D721Med (cell line): Measurements from ENCODE around the gene MNT.

Source experiments
- DNase-seq: peaks from one replicate; pipeline ENCODE4 v3.0.0; 2011; ENCODE audit warnings: low spot score; ENCODE audit not compliant: insufficient read length
- FAIRE-seq: peaks from 2 replicates; lab custom pipeline; 2011; peaks lifted over from hg19 to GRCh38; lab: Jason Lieb, UNC
- TF ChIP-seq, protein P1 (sequence below): IDR thresholded peaks from 2 replicates; pipeline ENCODE4 v1.5.1; 2012; ENCODE audit warnings: mild to moderate bottlenecking, control low read depth; ENCODE audit not compliant: insufficient read depth; ENCODE audit errors: missing control alignments

MNT gene

GRCh38 chr17:2336215-2336851 lies 64.5 kb downstream of the MNT start, which contains the start of gene TSR1:
TSR1 (minus strand) TSS chr17:2336457; CDS start chr17:2336427, 30 bp downstream.
- peak; percentile 97 for DNase-seq

DNA sequence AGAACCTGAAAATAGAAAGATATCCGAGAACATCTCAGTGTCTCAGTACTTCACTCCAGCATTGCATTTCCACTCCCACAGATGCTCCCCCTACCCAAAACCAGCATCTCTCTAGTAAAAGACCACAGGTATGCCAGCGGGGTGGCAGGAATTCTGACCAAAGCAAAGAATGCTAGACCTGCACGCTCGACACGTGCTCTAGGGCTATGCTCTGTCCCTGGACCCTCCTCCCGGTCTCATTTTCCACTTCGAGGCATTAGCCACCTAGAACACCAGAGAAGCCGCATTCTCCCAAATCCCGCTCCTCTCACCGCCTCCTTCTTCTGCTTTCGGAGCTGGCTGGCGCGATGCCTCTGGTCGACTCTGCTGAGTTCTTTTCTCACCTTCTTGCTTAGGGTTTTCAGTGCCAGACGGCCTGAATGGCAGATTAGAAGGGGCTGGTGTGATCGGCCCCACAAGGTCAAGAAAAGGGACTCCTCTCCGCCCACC lies 65.1 kb downstream of the MNT start:
- TF ChIP-seq, protein P1, sequence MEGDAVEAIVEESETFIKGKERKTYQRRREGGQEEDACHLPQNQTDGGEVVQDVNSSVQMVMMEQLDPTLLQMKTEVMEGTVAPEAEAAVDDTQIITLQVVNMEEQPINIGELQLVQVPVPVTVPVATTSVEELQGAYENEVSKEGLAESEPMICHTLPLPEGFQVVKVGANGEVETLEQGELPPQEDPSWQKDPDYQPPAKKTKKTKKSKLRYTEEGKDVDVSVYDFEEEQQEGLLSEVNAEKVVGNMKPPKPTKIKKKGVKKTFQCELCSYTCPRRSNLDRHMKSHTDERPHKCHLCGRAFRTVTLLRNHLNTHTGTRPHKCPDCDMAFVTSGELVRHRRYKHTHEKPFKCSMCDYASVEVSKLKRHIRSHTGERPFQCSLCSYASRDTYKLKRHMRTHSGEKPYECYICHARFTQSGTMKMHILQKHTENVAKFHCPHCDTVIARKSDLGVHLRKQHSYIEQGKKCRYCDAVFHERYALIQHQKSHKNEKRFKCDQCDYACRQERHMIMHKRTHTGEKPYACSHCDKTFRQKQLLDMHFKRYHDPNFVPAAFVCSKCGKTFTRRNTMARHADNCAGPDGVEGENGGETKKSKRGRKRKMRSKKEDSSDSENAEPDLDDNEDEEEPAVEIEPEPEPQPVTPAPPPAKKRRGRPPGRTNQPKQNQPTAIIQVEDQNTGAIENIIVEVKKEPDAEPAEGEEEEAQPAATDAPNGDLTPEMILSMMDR = no peak
- FAIRE-seq (no peak), DNase-seq (no peak)

More at GRCh38 chr17:2336215-2336851, 64.5 kb downstream of the MNT start, which contains the start of gene TSR1:
- FAIRE-seq = no peak
- TF ChIP-seq, protein P1 = peak; percentile 24
